ENCODE measurements around the gene SRRM1. TPM values are rescaled to one million over a fixed set of nuclear protein-coding genes. Genes with fewer than 3 reads are reported as not detected.

SRRM1 gene
- total and polyA plus RNA-seq, 2 donors (not counting 3 experiments of a cell fraction or from before 2014, with no cell fraction given), result 39.7 to 163 TPM

- H3K4me1 ChIP-seq (ENCODE audit: control insufficient read depth, extremely low read depth, insufficient read depth, low read length), result no peaks in the 10 kb centered on the region
- intact Hi-C loops (cut with micrococcal nuclease), result no loop called here
- no peaks in the 10 kb centered on the region for H3K36me3 ChIP-seq (ENCODE audit: control insufficient read depth in 2 of 2, extremely low read depth in 1 of 2, insufficient read depth in 2 of 2, low read length in 2 of 2)
- DNase-seq (ENCODE audit: low read depth, low spot score), result no peak
- no peak for FAIRE-seq
- no peak overlapping the region for H2AFZ ChIP-seq (ENCODE audit: low read depth, low read length)
- no peak overlapping the region for H3K4me2 ChIP-seq (ENCODE audit: insufficient read depth, low read length)
- no peak overlapping the region for H3K27ac ChIP-seq (ENCODE audit: insufficient read depth, low read depth, low read length)
- no peak overlapping the region for H3K9ac ChIP-seq (replicated peaks; ENCODE audit: extremely low read depth, insufficient read depth, low read length)
- TF ChIP-seq POLR2AphosphoS5 (IDR thresholded peaks at IDR 0.05; ENCODE audit: insufficient read depth, low read depth, low read length) (no peak), EZH2 (IDR thresholded peaks at IDR 0.05; ENCODE audit: borderline replicate concordance, low read depth, low read length, severe bottlenecking) (no peak), JUN (IDR thresholded peaks at IDR 0.05; ENCODE audit: borderline replicate concordance, insufficient read depth, insufficient read length, low read depth) (no peak), MYC (IDR thresholded peaks at IDR 0.05; ENCODE audit: low read depth, low read length) (no peak), POLR2A (IDR thresholded peaks at IDR 0.05; ENCODE audit: low read depth, low read length) (no peak), GATA2 (IDR thresholded peaks at IDR 0.05; ENCODE audit: insufficient read depth, insufficient read length, low read depth, low read length) (no peak), FOS (IDR thresholded peaks at IDR 0.05; ENCODE audit: borderline replicate concordance, insufficient read depth, low read length) (no peak)
- TF ChIP-seq, protein P1, sequence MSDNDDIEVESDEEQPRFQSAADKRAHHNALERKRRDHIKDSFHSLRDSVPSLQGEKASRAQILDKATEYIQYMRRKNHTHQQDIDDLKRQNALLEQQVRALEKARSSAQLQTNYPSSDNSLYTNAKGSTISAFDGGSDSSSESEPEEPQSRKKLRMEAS (IDR thresholded peaks at IDR 0.05; ENCODE audit: insufficient read depth, insufficient read length), result no peak
- TF ChIP-seq, protein P2, sequence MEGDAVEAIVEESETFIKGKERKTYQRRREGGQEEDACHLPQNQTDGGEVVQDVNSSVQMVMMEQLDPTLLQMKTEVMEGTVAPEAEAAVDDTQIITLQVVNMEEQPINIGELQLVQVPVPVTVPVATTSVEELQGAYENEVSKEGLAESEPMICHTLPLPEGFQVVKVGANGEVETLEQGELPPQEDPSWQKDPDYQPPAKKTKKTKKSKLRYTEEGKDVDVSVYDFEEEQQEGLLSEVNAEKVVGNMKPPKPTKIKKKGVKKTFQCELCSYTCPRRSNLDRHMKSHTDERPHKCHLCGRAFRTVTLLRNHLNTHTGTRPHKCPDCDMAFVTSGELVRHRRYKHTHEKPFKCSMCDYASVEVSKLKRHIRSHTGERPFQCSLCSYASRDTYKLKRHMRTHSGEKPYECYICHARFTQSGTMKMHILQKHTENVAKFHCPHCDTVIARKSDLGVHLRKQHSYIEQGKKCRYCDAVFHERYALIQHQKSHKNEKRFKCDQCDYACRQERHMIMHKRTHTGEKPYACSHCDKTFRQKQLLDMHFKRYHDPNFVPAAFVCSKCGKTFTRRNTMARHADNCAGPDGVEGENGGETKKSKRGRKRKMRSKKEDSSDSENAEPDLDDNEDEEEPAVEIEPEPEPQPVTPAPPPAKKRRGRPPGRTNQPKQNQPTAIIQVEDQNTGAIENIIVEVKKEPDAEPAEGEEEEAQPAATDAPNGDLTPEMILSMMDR (IDR thresholded peaks at IDR 0.05; ENCODE audit: extremely low read depth in 1 of 2, insufficient read depth in 1 of 2, low read depth in 1 of 2, low read length in 2 of 2), result no peak
- no peaks in the 10 kb centered on the region for H3K9me3 ChIP-seq (replicated peaks; ENCODE audit: control insufficient read depth, insufficient read depth, low read length)
- ChIA-PET POLR2A (no interaction called here), CTCF (no interaction called here)
- dilution Hi-C loops (cut with MboI; ENCODE audit: extremely low pct_ligation_motif_present, low sequenced_read_pairs), result no loop called here
- no peaks in the 10 kb centered on the region for H3K79me2 ChIP-seq (ENCODE audit: control insufficient read depth, insufficient read depth, low read length)
- no peaks in the 10 kb centered on the region for H4K20me1 ChIP-seq (replicated peaks; ENCODE audit: control insufficient read depth, extremely low read depth, insufficient read depth, low read length)
- no TSS peak for BruUV-seq (replicated peaks)
- peaks cover 0 to 5% of the 10 kb centered on the region in 2 experiments for H3K27me3 ChIP-seq (ENCODE audit: control insufficient read depth in 2 of 2, insufficient read depth in 2 of 2, low read length in 2 of 2)
- no peak overlapping the region for H3K4me3 ChIP-seq (replicated peaks in 1 of 3; ENCODE audit: insufficient read depth in 1 of 3, low read depth in 1 of 3, low read length in 3 of 3)
- no peaks in the 10 kb centered on the region for H3K9me1 ChIP-seq (replicated peaks; ENCODE audit: control insufficient read depth, extremely low read depth, insufficient read depth, low read length)
Observed at GRCh38 chr1:24621121-24621520, 22.0 kb upstream of the SRRM1 start.

Measured in endothelial cell of umbilical vein (primary cell).